Small intestine (tissue), 7 donors: ENCODE results near the gene LRP1. TPM values are rescaled to one million over a fixed set of nuclear protein-coding genes. Genes with fewer than 3 reads are reported as not detected.

Experiments
- DNase-seq, 2 donors: peaks; one replicate each; pipeline versions ENCODE4 v3.0.0 to v3.0.0-alpha.2; 2013
- FAIRE-seq: peaks from 2 replicates; lab custom pipeline; 2012; peaks lifted over from hg19 to GRCh38; lab: Jason Lieb, UNC
- H3K27ac ChIP-seq, 3 donors: one replicate each; pipeline ENCODE4 v1.5.1; 2013; ENCODE audit warnings: low read length in 2 of 3, mild to moderate bottlenecking in 2 of 3, control low read depth in 1 of 3, inconsistent platforms in 1 of 3, low read depth in 1 of 3, moderate library complexity in 1 of 3
- H3K27me3 ChIP-seq, 3 donors: one replicate each; pipeline ENCODE4 v1.6.1; 2013; ENCODE audit warnings: low read length in 3 of 3, inconsistent platforms in 1 of 3; ENCODE audit not compliant: control insufficient read depth in 3 of 3, insufficient read depth in 3 of 3
- H3K36me3 ChIP-seq, 3 donors: one replicate each; pipeline ENCODE4 v1.6.1; 2013; ENCODE audit warnings: low read length in 3 of 3, inconsistent platforms in 1 of 3, low read depth in 1 of 3, mild to moderate bottlenecking in 1 of 3, moderate library complexity in 1 of 3; ENCODE audit not compliant: control insufficient read depth in 3 of 3, insufficient read depth in 2 of 3
- H3K4me1 ChIP-seq, 3 donors: one replicate each; pipeline ENCODE4 v1.6.1; 2013; ENCODE audit warnings: low read length in 2 of 3, inconsistent platforms in 1 of 3, low read depth in 1 of 3, mild to moderate bottlenecking in 1 of 3, moderate library complexity in 1 of 3; ENCODE audit not compliant: control insufficient read depth in 3 of 3, insufficient read depth in 2 of 3
- H3K4me3 ChIP-seq, 3 donors: one replicate each; pipeline ENCODE4 v1.5.1; 2013; ENCODE audit warnings: low read length in 3 of 3, control low read depth in 1 of 3, inconsistent platforms in 1 of 3, low read depth in 1 of 3, mild to moderate bottlenecking in 1 of 3, moderate library complexity in 1 of 3
- H3K9me3 ChIP-seq, 2 donors: one replicate each; pipeline ENCODE4 v1.6.1; 2013; ENCODE audit warnings: low read depth in 1 of 2, low read length in 1 of 2; ENCODE audit not compliant: control insufficient read depth in 2 of 2, insufficient read depth in 1 of 2
- WGBS, 3 donors: extraction: QIAGEN DNeasy Blood & Tissue Kit; methylation state at CpG; one replicate each; pipeline ENCODE4 v1.1.7; 2013; 5-methylcytosine and 5-hydroxymethylcytosine counted together
- polyA plus RNA-seq, 4 donors: library from polyadenylated mRNA; stranded (reverse) in 3 of 4; unstranded in 1 of 4; fragments of 200-250 nt in 3 of 4; fragments of 120-200 nt in 1 of 4; gene quantifications; one replicate each; pipeline versions ENCODE4 v1.2.1 to v1.2.3, GENCODE V29; 2013
- donor health status: healthy with polysubstance abuse.
- donor health status: control.
- donor health status: control.
- donor health status: Bipolar disorder and iron deficiency.
- donor health status: healthy.

Gene LRP1
- polyA plus RNA-seq, 4 donors = 24.3 to 55.3 (median 41.6) TPM

- H3K27me3 ChIP-seq = peaks cover 4 to 47% (median 16%) of the 10 kb centered on the region in 3 donors
- peaks cover 0 to 33% (median 0%) of the 10 kb centered on the region in 3 donors for H3K4me1 ChIP-seq
- 10 to 18% (median 14%) methylated on average over 9 of the region's 9 CpGs for WGBS, 3 donors
- DNase-seq = no peak
- H3K27ac ChIP-seq = peak overlapping the region in 1 of 3 donors; percentile 91
- no peaks in the 10 kb centered on the region for H3K9me3 ChIP-seq
- FAIRE-seq = no peak
- peaks cover 9 to 36% (median 12%) of the 10 kb centered on the region in 3 donors for H3K36me3 ChIP-seq
- H3K4me3 ChIP-seq = peak overlapping the region in 2 of 3 donors; percentile 59 to 77
These were observed 100.9 kb downstream of the LRP1 start for GRCh38 chr12:57229046-57229633.

GRCh38 chr12:57229634-57230380 lies 101.5 kb downstream of the LRP1 start, which contains the start of gene SHMT2:
SHMT2 (plus strand) TSS chr12:57229711; CDS start chr12:57229779, 68 bp downstream.
- no peak for FAIRE-seq
- 0 to 1% (median 0%) methylated on average over 39 to 42 of the region's 42 CpGs for WGBS, 3 donors

GRCh38 chr12:57230381-57231155 lies 102.3 kb downstream of the LRP1 start:
- peaks cover 9 to 48% (median 17%) of the 10 kb centered on the region in 3 donors for H3K36me3 ChIP-seq

More at GRCh38 chr12:57229634-57230380, 101.5 kb downstream of the LRP1 start, which contains the start of gene SHMT2:
- H3K4me1 ChIP-seq = peaks cover 0 to 33% (median 0%) of the 10 kb centered on the region in 3 donors
- no peaks in the 10 kb centered on the region for H3K9me3 ChIP-seq
- peaks cover 9 to 42% (median 17%) of the 10 kb centered on the region in 3 donors for H3K36me3 ChIP-seq
- peak within 1 kb of the TSS in 2 of 3 donors; percentile 26 to 91 for H3K27ac ChIP-seq
- peak; percentile 96 to 97 for DNase-seq
- H3K27me3 ChIP-seq = peaks cover 4 to 44% (median 13%) of the 10 kb centered on the region in 3 donors
- H3K4me3 ChIP-seq = peak within 1 kb of the TSS; percentile 59 to 77 (median 67)

GRCh38 chr12:57231276-57232021 lies 103.2 kb downstream of the LRP1 start:
- no peak for DNase-seq
- no peaks in the 10 kb centered on the region for H3K9me3 ChIP-seq

More at GRCh38 chr12:57230381-57231155, 102.3 kb downstream of the LRP1 start:
- 37 to 46% (median 42%) methylated on average over 10 of the region's 10 CpGs for WGBS, 3 donors
- H3K4me3 ChIP-seq = peak overlapping the region; percentile 59 to 77 (median 67)
- DNase-seq = peak in 1 of 2 donors; percentile 54
- peaks cover 4 to 44% (median 8%) of the 10 kb centered on the region in 3 donors for H3K27me3 ChIP-seq
- H3K4me1 ChIP-seq = peaks cover 0 to 32% (median 0%) of the 10 kb centered on the region in 3 donors
- H3K27ac ChIP-seq = peak overlapping the region in 1 of 3 donors; percentile 91
- FAIRE-seq = no peak
- no peaks in the 10 kb centered on the region for H3K9me3 ChIP-seq

GRCh38 chr12:57232156-57232756 lies 104.0 kb downstream of the LRP1 start:
- peaks cover 0 to 30% (median 0%) of the 10 kb centered on the region in 3 donors for H3K4me1 ChIP-seq
- 93 to 97% (median 93%) methylated on average over 19 of the region's 19 CpGs for WGBS, 3 donors
- FAIRE-seq (no peak), DNase-seq (no peak)
- H3K36me3 ChIP-seq = peaks cover 9 to 48% (median 17%) of the 10 kb centered on the region in 3 donors
- peaks cover 0 to 44% (median 5%) of the 10 kb centered on the region in 3 donors for H3K27me3 ChIP-seq
- no peak overlapping the region for H3K4me3 ChIP-seq
- no peaks in the 10 kb centered on the region for H3K9me3 ChIP-seq
- no peak overlapping the region for H3K27ac ChIP-seq

More at GRCh38 chr12:57231276-57232021, 103.2 kb downstream of the LRP1 start:
- Histone ChIP-seq H3K4me1 (peaks cover 0 to 27% (median 0%) of the 10 kb centered on the region in 3 donors), H3K4me3 (no peak overlapping the region), H3K36me3 (peaks cover 9 to 48% (median 17%) of the 10 kb centered on the region in 3 donors), H3K27ac (no peak overlapping the region), H3K27me3 (peaks cover 3 to 44% (median 4%) of the 10 kb centered on the region in 3 donors)
- no peak for FAIRE-seq
- 90 to 95% (median 93%) methylated on average over 13 of the region's 13 CpGs for WGBS, 3 donors

- peaks cover 0 to 36% (median 0%) of the 10 kb centered on the region in 3 donors for H3K4me1 ChIP-seq
- no peak overlapping the region for H3K4me3 ChIP-seq
- DNase-seq (no peak), FAIRE-seq (no peak)
- H3K27me3 ChIP-seq = peaks cover 0 to 49% (median 8%) of the 10 kb centered on the region in 3 donors
- H3K9me3 ChIP-seq = no peaks in the 10 kb centered on the region
- H3K27ac ChIP-seq = no peak overlapping the region
- WGBS, 3 donors = 86 to 92% (median 89%) methylated on average over 15 of the region's 15 CpGs
- H3K36me3 ChIP-seq = peaks cover 9 to 48% (median 17%) of the 10 kb centered on the region in 3 donors
These were observed 105.3 kb downstream of the LRP1 start for GRCh38 chr12:57233357-57234232.

GRCh38 chr12:57234233-57234570 lies 105.9 kb downstream of the LRP1 start:
- Histone ChIP-seq H3K4me3 (no peak overlapping the region), H3K27me3 (peaks cover 0 to 49% (median 8%) of the 10 kb centered on the region in 3 donors), H3K9me3 (no peaks in the 10 kb centered on the region), H3K36me3 (peaks cover 9 to 48% (median 17%) of the 10 kb centered on the region in 3 donors), H3K27ac (no peak overlapping the region), H3K4me1 (peaks cover 0 to 40% (median 0%) of the 10 kb centered on the region in 3 donors)
- DNase-seq = no peak
- 91 to 96% (median 92%) methylated on average over 3 of the region's 3 CpGs for WGBS, 3 donors
- no peak for FAIRE-seq
